ELR (cell line): ENCODE data around the gene CCDC112.
"Not testable (repeated sequence)": the region's sequence is repeated elsewhere in the genome, so short reads cannot be mapped to it uniquely, and the experiment has no call there.

Experiments used
- DNase-seq: peaks from one replicate; pipeline ENCODE4 v3.0.0-alpha.2; 2015; ENCODE audit warnings: low read depth

The CCDC112 gene, protein sequence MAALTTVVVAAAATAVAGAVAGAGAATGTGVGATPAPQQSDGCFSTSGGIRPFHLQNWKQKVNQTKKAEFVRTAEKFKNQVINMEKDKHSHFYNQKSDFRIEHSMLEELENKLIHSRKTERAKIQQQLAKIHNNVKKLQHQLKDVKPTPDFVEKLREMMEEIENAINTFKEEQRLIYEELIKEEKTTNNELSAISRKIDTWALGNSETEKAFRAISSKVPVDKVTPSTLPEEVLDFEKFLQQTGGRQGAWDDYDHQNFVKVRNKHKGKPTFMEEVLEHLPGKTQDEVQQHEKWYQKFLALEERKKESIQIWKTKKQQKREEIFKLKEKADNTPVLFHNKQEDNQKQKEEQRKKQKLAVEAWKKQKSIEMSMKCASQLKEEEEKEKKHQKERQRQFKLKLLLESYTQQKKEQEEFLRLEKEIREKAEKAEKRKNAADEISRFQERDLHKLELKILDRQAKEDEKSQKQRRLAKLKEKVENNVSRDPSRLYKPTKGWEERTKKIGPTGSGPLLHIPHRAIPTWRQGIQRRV

DNA sequence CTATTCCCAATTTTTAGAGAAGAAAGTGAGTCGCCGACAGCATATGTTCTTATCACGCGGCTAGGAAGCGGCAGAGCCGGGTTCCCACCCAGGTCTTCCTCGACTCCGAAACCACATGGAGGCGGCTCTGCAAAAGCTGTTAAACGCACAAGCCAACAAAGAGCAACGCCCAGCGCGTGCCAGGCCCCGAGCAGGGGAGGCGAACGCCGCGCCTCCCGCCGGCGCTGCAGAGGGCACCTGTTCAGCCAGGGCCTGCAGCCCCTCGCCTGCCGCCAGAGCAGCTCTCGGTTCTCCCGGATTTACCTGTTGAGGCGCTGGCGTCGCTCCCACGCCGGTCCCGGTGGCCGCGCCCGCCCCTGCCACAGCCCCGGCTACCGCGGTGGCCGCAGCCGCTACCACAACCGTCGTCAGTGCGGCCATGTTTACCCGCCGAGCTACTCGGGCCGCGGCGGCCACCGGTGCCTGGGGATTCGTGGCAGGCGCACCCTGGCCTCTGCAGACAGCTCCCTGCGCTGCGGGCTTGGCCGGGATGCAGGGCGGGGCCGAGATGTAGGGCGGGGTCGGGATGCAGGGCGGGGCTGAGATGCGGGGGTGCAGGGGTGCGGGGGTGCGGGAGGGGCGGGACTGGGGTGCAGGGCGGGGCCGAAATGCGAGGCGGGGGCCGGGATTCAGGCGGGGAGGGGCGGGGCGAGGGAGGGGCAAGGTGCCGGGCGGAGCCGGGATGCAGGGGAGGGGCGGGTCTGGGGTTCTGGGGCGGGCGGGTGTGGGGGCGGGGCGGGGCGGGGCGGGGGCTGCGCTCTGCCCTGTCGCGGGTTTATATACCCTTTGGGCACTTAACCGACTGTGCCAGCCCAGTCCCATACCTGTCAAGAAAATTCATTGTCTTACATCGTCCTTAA lies at the start of gene CCDC112:
TSS of gene CCDC112 (minus strand) at position 531 of the 899 bp plus-strand sequence. CDS start at position 420, 111 bp downstream.
- peak; percentile 87 for DNase-seq

DNA sequence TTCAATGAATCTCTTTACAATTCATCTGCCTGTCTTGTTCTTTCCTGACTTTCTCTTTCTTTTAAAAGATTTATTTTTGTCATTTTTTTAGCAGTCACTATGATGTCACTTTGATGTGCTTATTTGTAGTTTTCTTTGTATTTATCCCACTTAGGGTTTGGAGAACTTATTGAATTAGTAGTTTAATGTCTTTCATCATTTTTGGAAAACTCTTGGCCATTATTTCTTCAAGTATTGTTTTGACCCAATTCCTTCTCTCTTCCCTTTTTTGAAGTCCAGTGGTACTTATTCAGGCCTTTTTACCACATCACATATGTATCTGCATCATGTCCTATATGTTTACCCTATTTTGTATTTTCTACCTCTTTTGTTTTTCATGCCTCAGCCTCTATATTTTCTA lies 48.9 kb upstream of the CCDC112 start:
- DNase-seq: no peak

DNA sequence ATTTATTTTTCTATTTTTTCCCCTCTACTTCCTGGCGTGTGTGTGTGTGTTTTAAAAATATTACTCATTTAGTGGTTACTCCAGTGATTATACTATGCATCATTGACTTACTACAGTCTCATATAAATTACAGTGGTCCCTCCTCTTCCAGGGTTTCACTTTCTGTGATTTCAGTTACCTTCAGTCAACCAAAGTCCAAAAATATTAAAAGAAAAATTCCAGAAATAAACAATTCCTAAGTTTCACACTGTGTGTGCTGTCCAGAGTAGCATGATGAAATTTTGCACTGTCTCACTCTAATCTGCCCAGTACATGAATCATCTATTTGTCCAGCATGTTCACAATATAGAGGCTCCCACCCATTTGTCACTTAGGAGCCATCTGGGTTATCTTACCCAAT lies 47.4 kb upstream of the CCDC112 start:
- peak; percentile 83 for DNase-seq

DNA sequence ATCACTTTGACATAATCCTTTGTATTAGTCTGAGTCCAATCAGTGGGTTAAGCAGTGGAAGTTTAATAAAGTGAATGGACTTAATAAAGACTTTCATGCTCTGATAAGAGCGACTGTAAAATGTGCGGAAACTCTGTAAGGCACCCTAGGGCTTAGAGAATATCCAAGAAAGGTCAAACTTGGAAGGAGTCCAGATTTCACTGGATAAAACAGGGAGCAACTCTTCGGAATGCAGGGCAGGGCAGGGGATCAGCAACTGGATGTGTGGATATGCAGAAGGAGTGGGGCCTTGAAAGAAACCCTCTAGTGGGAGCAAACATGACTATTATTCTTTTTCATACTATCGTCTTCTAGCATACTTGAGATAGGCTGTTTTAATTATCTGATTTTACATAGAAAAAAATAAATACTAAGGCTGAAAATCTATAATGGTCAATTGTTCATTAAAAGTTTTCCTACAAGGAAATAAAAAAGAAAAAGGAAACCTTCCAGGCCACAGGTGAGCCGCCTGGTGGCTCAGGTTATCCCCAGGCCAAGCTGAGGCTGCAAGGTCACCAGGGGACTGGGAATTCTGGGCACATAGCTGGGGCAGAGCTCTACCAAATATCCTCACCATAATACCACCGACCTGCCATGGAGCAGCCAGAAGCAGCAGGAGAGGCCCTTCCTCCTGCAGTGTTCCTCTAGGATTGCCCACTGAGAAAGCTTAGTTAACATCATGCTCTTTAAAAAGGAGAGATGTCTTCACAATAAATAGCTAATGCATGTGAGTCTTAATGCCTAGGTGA lies 46.3 kb upstream of the CCDC112 start:
- no peak for DNase-seq

DNA sequence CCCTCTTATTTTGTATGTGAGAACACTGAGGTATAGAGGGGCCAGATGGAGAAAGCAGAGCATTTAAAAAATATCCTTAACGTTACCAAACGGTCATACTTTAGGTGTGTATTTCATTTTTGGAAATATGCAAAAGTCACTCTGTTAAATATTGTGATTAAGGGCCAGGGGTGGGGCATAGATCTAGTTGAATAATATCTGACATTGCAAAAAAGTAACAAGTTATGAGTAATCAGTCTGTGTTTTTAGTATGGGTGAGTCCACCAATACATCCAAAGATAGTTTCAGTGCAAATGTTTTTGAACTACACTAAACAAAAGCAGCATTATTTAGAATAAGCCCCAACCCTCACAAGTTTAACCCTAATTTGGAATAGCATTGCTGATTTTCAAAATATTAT lies 45.3 kb upstream of the CCDC112 start:
- DNase-seq: peak; percentile 36

DNA sequence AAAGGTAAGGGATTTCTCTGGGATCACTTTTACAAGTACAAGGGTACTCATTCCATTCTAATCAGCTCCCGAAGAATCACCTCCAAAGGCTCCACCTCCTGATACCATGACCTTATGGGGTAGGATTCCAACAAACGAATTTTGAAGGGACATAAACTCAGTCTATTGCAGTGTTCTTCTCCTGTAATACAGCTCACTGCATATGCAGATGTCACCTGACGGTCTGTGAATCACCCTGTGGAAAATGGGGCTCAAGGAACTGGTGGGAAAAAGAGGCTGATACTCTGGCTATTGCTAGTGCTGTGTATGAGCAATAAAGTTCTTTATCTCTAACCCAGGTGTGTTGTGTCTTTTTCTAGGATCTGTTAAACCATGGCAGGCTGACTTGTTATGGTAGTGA lies 42.4 kb upstream of the CCDC112 start:
- DNase-seq: no peak

DNA sequence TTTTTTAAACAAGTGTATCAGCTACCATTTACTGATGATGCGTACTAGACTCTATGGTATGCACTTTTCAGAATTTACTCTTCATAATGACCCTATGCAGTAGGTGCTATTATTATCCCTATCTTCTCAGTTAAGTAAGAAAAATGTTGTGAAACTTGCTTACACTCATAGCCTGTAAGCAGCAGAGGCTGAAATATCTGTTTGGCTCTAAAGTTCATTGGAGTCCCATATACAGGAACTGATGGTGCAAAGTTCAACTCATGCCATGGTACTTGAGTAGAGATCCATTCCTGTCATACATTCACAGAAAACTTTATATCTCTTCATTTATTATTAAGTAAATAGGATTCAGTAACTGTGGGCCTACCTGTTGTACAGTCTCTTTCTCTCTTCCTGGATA lies 41.4 kb upstream of the CCDC112 start:
- no peak for DNase-seq

DNA sequence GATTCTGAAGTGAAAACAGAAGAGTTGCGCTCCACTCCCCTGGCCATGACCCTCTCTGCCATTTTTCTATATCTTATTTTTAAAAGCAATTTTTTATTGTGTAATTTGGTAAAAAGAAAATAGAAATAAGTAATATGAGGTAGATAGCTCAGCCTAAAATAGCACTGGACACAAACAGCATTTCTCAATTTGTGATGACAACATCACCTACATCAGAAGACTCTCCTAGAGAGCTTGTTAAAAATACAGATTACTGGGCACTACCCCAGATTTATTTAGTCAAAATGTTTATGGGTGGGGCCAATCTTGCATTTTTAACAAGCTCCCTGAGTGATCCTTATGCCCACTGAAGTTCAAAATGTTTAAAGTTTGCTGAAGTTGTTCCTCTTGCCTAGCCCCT lies 40.5 kb upstream of the CCDC112 start:
- no peak for DNase-seq

DNA sequence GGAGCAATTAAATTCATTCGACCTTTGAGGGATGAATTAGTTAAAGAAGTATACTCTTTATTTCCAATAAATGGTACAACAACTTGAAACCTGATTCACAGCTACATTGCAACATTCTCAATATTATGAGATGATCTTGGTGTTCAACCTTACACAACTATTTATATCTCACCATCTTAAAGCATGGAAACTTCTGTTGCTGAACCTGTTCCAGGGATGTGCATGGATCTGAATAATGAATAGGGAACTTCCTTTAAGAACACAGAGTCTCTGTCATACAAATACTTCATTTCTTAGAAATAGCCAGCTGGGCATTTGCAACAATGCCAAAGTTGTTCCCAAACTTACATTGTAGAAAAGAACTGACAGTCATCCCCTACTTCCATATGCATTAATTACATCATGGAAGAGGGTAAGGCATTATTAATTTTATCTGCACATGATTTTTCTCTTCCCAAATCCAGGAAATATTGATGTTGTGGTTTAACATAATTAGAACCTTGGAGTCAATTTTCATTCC lies 39.8 kb upstream of the CCDC112 start:
- DNase-seq: no peak

DNA sequence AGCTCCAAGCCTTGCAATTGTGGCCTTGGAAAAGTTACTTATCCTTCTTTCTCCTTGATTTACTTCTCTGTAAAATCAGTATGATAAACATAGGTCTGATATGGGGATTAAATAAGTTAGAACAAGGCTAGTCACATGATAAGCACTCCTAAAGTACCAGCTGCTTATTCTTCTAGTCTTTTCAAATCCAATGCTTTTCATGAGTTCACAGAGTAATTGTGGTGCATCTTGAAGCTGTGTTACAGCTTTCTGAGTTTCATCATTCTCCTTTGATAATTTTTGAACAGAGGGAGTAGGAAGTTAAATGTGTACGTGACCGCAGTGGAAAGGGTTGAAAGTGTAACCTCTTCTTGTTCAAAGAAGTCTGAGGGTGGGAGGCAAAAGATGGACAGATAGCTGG lies 38.8 kb upstream of the CCDC112 start:
- DNase-seq: no peak

DNA sequence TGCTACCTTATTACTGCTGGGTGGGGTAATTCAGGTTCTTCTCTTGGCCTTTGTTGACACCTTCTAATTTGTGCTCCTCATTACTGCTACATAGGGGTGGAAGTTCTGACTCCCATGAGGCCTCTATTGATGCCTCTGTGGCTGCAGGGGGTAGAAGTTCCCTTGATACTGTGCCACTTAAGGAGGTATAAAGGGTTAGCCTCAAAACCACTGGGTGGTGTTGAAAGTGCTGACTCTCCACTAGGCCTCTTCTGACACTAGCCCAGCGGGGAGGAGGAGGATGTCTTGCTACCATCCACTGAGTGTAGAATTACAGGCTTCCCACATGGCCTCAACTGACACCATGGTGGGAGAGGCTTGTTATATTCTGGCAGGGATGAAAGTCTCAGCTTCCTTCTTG lies 36.7 kb upstream of the CCDC112 start:
- no peak for DNase-seq

DNA sequence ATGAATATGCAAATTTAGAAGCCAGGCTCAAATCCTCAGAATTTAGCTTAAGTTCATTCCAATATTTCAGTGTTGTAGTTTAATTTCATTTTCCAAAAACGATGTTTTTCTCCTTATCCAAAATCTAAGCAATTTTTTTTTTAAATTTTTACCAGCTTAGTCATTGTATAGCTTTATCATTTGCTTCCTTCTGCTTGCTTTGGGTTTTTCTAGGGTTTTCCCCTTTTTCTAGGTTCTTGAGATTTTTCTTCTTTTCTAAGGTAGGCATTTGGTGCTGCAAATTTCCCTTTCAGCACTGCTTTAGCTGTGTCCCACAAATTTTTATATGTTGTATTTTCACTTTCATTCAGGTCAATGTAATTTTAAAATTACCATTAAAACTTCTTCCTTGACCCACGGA lies 34.4 kb upstream of the CCDC112 start:
- no peak for DNase-seq

DNA sequence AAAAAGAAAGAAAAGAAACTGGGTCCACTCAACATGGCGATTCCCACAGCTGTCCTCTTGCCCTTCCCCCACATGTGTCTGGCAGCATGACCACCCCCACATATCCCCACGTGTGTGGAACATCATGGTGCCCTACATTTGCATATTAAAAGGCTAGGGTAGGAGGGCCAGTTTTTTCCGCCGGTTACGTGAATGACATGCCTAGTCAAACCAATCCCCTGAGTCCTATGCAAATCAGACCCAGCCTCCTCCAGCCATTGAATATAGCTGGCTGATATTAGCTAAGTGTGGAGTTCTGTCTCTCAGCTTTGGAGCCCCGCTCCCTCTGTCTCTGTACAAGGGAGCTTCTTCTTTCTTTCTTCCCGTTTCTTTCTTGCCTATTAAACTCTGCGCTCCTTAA lies 33.0 kb upstream of the CCDC112 start:
- DNase-seq: no peak

DNA sequence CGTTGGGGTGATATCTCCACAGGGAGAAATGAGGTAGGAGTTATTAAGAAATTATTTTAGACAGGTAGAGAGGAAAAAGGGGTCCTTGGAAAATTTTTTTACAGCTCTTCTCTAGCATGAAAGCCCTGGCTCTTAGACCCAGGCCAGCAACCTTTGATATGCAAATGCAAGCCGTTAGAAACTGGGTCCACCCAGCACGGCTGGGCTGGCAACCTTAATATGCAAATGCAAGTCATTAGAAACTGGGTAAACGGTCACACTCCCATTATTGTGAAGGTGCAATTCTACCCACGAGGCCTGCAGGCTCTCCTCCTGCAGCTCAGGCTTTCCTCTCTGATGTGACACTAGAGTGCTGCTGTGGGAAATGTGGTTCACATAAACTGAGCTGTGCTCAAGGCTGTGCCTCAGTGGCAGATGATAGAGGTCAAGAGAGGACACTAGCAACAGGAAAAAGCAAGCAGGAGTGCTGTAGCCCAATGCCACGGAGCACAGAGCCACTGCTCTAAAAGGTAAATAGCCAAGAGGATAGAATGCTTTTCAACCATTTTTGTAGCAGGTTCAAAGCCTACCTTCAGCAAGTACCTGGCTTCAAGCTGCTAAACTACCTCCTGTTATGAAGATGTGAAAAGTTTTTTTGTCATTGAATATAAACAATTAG lies 32.3 kb upstream of the CCDC112 start:
- not testable (repeated sequence) for DNase-seq

DNA sequence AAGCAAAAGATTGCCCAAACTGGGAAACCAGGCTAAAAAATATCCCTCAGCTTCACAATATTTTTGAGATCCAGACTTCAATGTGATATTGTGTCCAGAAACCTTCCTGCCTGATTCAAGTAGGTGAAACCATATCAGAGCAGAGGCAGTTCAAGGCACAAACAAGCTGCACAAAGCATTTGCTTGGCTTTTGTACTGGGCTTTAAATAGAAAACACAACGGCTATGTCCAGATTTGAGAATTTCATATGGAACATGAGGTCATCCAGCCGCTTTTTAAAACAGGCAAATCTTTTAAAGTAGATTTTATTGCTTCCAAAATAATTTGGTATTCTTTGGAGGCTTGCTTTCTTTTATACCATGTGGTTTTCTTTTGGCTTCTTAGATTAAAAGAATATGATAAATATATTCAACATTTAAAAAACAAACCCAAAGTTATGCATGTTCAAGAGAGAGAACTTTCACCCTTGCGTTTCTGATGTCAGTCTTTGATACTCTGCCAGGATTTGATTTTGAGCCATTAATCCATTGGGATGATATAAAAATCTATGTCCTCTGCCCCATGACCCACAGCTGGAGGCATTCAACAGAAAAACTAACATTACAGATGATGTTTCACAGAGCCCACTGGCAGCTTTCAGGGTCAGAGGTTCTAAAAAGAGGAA lies 29.0 kb upstream of the CCDC112 start:
- DNase-seq: no peak

DNA sequence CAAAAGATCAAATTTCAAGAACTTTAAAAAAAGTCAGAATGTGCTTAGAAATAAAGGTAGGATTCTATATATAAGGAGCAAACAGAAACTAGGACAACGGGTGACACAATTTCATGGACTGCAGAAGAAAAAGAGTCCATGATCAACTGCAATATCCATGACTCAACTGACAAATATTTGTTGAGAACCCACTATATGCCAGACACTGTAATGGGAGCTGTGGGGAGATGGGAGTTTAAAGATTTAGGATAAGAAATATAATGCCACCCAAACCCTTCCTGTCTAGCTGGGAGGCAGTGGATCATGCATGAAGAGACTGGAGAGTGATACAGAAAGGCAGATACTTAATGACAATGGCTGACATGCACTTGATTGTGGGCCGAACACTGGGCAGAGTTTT lies 27.6 kb upstream of the CCDC112 start:
- DNase-seq: peak; percentile 61

DNA sequence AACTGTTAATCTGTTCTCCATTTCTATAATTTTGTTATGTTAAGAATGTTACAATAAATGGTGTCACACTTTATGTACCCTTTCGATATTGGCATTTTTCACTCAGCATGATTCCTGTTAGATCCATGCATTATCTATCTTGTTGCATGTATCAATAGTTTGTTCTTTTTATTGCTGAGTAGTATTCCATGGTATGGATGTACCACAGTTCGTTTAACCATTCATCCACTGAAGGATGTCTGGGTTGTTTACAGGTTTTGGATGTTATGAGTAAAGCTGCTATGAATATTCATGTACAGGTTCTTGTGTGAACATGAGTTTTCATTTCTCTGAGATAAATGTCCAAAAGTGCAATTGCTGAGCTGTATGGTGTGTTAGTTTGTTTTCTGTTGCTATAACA lies 26.3 kb upstream of the CCDC112 start:
- no peak for DNase-seq

DNA sequence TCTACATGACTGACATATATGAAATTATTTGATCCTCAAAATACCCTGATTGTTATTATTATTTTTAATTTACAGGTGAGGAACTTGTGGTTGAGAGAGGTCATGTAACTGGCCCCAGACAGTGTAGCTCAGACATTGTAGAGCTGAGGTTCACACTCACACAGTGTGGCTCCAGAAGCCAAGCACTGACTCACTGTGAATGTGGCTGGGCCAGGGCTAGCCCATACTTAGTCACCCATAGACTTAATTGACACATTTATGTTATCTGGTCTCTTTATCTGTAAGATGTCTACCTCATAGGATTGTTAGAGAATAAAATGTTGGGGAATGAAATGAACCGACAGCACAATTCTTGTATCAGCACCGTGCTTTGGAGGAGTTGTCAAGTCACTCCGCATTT lies 24.9 kb upstream of the CCDC112 start:
- DNase-seq: peak; percentile 81

DNA sequence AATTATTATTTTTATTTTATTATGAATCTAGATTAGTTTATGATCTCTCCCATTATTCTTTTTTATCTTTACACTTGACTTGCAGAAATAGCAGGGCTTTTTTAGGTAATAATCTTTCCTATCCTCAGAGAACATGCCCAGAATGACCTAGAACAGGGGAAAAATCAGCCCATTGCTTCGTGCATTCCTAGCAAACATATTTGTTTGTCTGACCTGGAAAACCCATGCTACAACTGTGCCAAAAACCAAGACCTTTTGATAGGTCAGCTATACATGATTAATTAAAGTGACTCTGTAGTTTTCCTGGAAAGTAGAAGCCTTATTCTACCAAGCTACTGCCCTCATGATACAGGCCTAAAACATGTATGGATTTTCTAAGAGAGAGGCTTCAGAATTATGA lies 24.1 kb upstream of the CCDC112 start:
- no peak for DNase-seq

DNA sequence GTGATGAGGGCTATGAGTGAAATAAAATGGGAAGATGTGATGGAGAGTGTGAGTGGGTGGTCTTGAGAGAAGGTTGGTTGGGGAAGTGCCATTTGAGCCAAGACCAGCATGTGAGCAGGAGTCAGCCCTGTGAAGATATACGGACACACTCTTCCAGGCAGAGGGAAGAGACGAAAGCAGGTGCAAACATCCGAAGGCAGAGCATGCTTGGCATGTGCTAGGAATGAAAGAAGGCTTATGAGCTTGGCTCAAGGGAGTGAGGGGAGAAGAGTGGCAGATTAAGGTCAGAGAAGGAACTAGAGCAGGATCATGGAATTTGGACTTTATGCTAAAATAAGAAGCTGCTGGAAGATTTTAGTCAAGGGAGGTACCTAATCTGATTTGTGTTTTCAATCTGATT lies 23.6 kb upstream of the CCDC112 start:
- no peak for DNase-seq

DNA sequence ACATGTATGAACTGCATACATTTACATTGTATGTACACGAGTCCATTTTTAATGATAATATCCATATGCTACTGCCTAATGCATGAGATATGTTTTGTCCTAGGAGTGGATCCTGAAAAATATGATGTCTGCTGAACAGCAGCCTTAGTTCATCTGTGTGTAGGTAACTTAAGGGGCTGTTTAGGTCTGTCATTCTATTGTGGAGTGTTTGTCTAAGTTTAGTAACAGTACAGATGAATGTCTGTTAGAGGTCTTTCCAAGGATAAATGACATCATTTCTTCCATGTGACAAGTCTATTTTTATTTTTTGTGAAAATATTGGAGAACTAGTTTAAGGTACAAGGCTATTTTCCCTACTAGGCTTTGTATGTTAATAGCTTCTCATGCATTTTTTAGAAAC lies 22.6 kb upstream of the CCDC112 start:
- no peak for DNase-seq
